Measurements from ENCODE around the gene CYP1B1.

GRCh38 chr2:38037325-38037724 lies 38.6 kb downstream of the CYP1B1 start:
- TF ChIP-seq TAF1 (CRISPR knock-in tag; IDR thresholded peaks at IDR 0.05), result no peak
- TF ChIP-seq NFIC (IDR thresholded peaks at IDR 0.05; ENCODE audit: low read length), result no peak
